GM12878 (cell line): ENCODE results near the gene CHFR.

Experiments used
- CHD2 ChIP-seq: IDR thresholded peaks from 2 replicates; pipeline ENCODE4 v1.6.1; 2011; ENCODE audit warnings: low read depth, low read length, improper control_type of control experiment, borderline replicate concordance
- EP300 ChIP-seq, 2 experiments: fragments of 150-350 bp in 1 of 2; IDR thresholded peaks; 2 replicates each; pipeline ENCODE4 v1.6.1; 2011 to 2012; ENCODE audit warnings: low read depth in 2 of 2, low read length in 2 of 2, borderline replicate concordance in 1 of 2, improper control_type of control experiment in 1 of 2, inconsistent platforms in 1 of 2; ENCODE audit not compliant: control insufficient read depth in 1 of 2
- EZH2 ChIP-seq: IDR thresholded peaks from 2 replicates; pipeline ENCODE4 v1.6.1; 2012; ENCODE audit warnings: low read depth, mild to moderate bottlenecking, control low read depth, inconsistent platforms, low read length, borderline replicate concordance; ENCODE audit not compliant: control insufficient read depth
- HDAC6 ChIP-seq: fragments of 200-600 bp; sonication (generic); IDR thresholded peaks from one replicate; pipeline ENCODE4 v1.8.0; 2017; ENCODE audit warnings: antibody characterized with exemption; ENCODE audit not compliant: unreplicated experiment
- NR2C2 ChIP-seq: IDR thresholded peaks from 2 replicates; pipeline ENCODE4 v1.6.1; 2011; ENCODE audit warnings: borderline replicate concordance, low read depth; ENCODE audit not compliant: control insufficient read depth, insufficient read length
- POLR2A ChIP-seq: IDR thresholded peaks from 2 replicates; pipeline ENCODE4 v1.6.1; 2011; ENCODE audit warnings: low read depth, mild to moderate bottlenecking, low read length
- SIN3A ChIP-seq: IDR thresholded peaks from 2 replicates; pipeline ENCODE4 v1.6.1; 2012; ENCODE audit warnings: low read depth, low read length, improper control_type of control experiment
- ZZZ3 ChIP-seq: IDR thresholded peaks from 2 replicates; pipeline ENCODE4 v1.6.1; 2011; ENCODE audit warnings: low read depth; ENCODE audit not compliant: control insufficient read depth, insufficient read length
- TF ChIP-seq, protein P1 (sequence below): IDR thresholded peaks from 2 replicates; pipeline ENCODE4 v1.6.1; 2011; ENCODE audit warnings: low read depth, low read length, improper control_type of control experiment, borderline replicate concordance
- TF ChIP-seq, protein P2 (sequence below), 3 experiments: IDR thresholded peaks in 2 of 3; conservative IDR thresholded peaks in 1 of 3; 2 replicates each; pipeline ENCODE4 v1.5.1; 2011; ENCODE audit warnings: low read depth in 3 of 3, low read length in 3 of 3, mild to moderate bottlenecking in 3 of 3, control low read depth in 2 of 3, moderate library complexity in 2 of 3, inconsistent platforms in 1 of 3, mixed read lengths in 1 of 3; ENCODE audit not compliant: control insufficient read depth in 2 of 3, insufficient read depth in 1 of 3; ENCODE audit errors: extremely low read depth in 1 of 3
- TF ChIP-seq, protein P3 (sequence below): IDR thresholded peaks from 2 replicates; pipeline ENCODE4 v1.6.1; 2012; ENCODE audit warnings: low read depth, low read length, improper control_type of control experiment
- TF ChIP-seq, protein P4 (sequence below): fragments of 450-650 bp; IDR thresholded peaks from 2 replicates; pipeline ENCODE4 v1.6.1; 2018; ENCODE audit warnings: mild to moderate bottlenecking, low read depth, moderate library complexity; ENCODE audit not compliant: partially characterized antibody

DNA sequence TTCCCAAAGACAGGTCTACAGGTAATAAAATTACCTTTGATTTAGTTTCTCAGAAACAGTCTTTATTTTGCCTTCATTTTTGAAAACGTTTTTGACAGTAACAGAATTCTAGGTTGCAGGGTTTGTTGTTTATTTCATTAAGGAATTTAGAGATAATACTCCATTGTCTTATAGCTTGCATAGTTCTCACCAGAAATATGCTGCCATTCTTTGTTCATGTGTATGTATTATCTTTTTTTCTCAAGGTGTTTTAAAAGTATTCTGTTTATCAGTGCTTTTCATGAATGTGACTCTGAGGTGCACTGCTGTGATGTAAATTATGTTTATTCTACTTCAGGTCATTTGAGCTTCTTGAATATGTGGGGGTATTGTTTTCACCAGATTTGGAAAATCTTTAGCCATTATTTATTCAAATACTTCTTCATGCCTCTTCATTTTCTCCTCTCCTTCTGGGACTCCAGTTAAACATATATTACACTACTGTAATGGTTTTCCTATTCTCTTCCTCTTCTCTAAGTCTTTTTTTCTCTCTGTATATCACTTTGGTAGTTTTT lies 36.0 kb upstream of the CHFR start:
- TF ChIP-seq, protein P1, sequence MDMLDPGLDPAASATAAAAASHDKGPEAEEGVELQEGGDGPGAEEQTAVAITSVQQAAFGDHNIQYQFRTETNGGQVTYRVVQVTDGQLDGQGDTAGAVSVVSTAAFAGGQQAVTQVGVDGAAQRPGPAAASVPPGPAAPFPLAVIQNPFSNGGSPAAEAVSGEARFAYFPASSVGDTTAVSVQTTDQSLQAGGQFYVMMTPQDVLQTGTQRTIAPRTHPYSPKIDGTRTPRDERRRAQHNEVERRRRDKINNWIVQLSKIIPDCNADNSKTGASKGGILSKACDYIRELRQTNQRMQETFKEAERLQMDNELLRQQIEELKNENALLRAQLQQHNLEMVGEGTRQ = no peak
- TF ChIP-seq POLR2A (no peak), EP300 (IDR thresholded peaks at IDR 0.05; ENCODE audit: borderline replicate concordance in 1 of 2, control insufficient read depth in 1 of 2, low read depth in 2 of 2, low read length in 2 of 2) (no peak), EZH2 (no peak), SIN3A (no peak), HDAC6 (no peak), CHD2 (no peak), NR2C2 (no peak), ZZZ3 (no peak)
- TF ChIP-seq, protein P2, sequence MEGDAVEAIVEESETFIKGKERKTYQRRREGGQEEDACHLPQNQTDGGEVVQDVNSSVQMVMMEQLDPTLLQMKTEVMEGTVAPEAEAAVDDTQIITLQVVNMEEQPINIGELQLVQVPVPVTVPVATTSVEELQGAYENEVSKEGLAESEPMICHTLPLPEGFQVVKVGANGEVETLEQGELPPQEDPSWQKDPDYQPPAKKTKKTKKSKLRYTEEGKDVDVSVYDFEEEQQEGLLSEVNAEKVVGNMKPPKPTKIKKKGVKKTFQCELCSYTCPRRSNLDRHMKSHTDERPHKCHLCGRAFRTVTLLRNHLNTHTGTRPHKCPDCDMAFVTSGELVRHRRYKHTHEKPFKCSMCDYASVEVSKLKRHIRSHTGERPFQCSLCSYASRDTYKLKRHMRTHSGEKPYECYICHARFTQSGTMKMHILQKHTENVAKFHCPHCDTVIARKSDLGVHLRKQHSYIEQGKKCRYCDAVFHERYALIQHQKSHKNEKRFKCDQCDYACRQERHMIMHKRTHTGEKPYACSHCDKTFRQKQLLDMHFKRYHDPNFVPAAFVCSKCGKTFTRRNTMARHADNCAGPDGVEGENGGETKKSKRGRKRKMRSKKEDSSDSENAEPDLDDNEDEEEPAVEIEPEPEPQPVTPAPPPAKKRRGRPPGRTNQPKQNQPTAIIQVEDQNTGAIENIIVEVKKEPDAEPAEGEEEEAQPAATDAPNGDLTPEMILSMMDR (IDR thresholded peaks at IDR 0.05 in 2 of 3, conservative IDR thresholded peaks at IDR 0.05 in 1 of 3; ENCODE audit: control insufficient read depth in 2 of 3, extremely low read depth in 1 of 3, insufficient read depth in 1 of 3, low read depth in 3 of 3, low read length in 3 of 3) = no peak
- TF ChIP-seq, protein P3, sequence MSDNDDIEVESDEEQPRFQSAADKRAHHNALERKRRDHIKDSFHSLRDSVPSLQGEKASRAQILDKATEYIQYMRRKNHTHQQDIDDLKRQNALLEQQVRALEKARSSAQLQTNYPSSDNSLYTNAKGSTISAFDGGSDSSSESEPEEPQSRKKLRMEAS = no peak
- TF ChIP-seq, protein P4, sequence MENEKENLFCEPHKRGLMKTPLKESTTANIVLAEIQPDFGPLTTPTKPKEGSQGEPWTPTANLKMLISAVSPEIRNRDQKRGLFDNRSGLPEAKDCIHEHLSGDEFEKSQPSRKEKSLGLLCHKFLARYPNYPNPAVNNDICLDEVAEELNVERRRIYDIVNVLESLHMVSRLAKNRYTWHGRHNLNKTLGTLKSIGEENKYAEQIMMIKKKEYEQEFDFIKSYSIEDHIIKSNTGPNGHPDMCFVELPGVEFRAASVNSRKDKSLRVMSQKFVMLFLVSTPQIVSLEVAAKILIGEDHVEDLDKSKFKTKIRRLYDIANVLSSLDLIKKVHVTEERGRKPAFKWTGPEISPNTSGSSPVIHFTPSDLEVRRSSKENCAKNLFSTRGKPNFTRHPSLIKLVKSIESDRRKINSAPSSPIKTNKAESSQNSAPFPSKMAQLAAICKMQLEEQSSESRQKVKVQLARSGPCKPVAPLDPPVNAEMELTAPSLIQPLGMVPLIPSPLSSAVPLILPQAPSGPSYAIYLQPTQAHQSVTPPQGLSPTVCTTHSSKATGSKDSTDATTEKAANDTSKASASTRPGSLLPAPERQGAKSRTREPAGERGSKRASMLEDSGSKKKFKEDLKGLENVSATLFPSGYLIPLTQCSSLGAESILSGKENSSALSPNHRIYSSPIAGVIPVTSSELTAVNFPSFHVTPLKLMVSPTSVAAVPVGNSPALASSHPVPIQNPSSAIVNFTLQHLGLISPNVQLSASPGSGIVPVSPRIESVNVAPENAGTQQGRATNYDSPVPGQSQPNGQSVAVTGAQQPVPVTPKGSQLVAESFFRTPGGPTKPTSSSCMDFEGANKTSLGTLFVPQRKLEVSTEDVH = no peak
